Measurements from ENCODE around the gene SLC17A2.

DNA sequence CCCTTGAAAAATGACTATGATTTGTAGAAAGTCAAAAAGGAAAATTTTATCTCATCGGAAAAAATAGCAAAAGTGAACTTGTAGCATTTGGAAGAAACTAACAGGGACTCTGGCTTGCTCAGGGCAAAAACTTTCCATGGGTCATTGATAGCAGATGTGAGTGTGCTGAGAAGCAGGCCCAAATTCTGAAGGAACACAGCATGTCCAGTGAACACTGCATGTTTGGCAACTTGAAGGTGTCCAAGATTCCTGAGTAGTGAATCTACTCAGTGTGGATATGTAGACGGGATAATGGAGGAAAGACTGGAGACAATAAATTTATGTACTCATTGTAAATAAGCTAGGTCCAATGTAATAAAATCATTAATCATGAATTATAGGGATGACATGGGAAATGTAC is 8.2 kb downstream of the SLC17A2 start:
- TF ChIP-seq, protein P1, sequence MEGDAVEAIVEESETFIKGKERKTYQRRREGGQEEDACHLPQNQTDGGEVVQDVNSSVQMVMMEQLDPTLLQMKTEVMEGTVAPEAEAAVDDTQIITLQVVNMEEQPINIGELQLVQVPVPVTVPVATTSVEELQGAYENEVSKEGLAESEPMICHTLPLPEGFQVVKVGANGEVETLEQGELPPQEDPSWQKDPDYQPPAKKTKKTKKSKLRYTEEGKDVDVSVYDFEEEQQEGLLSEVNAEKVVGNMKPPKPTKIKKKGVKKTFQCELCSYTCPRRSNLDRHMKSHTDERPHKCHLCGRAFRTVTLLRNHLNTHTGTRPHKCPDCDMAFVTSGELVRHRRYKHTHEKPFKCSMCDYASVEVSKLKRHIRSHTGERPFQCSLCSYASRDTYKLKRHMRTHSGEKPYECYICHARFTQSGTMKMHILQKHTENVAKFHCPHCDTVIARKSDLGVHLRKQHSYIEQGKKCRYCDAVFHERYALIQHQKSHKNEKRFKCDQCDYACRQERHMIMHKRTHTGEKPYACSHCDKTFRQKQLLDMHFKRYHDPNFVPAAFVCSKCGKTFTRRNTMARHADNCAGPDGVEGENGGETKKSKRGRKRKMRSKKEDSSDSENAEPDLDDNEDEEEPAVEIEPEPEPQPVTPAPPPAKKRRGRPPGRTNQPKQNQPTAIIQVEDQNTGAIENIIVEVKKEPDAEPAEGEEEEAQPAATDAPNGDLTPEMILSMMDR (IDR thresholded peaks at IDR 0.05): no peak
- no peak for TF ChIP-seq POLR2A (IDR thresholded peaks at IDR 0.05)

Data from gastroesophageal sphincter (tissue), 3 donors.